Neural cell (in vitro differentiated cells): ENCODE data around the gene SH3TC1. TPM values are rescaled to one million over a fixed set of nuclear protein-coding genes. Genes with fewer than 3 reads are reported as not detected.

Source experiments
- H2AFZ ChIP-seq: fragments of 200-600, 300-800 bp; sonication (generic), shearing (Covaris generic); 2 replicates; pipeline ENCODE4 v1.6.0; 2014; ENCODE audit warnings: low read depth, mild to moderate bottlenecking, antibody characterized with exemption, low read length, moderate library complexity
- H3F3A ChIP-seq: fragments of 200-600 bp; shearing (Covaris generic); 2 replicates; pipeline ENCODE4 v1.6.1; 2016; ENCODE audit warnings: mild to moderate bottlenecking, moderate library complexity, mixed read lengths, antibody characterized with exemption, low read length; ENCODE audit not compliant: insufficient read depth, poor library complexity, severe bottlenecking
- H3K27ac ChIP-seq: fragments of 200-600, 300-800 bp; sonication (generic), shearing (Covaris generic); 2 replicates; pipeline ENCODE4 v1.5.1; 2014; ENCODE audit warnings: mild to moderate bottlenecking, low read length, moderate library complexity
- H3K27me3 ChIP-seq: fragments of 300-800, 200-600 bp; sonication (generic), shearing (Covaris generic); 2 replicates; pipeline ENCODE4 v1.6.0; 2014; ENCODE audit warnings: mild to moderate bottlenecking, low read depth, low read length, moderate library complexity; ENCODE audit not compliant: insufficient read depth
- H3K36me3 ChIP-seq: fragments of 300-800, 200-600 bp; sonication (generic), shearing (Covaris generic); 2 replicates; pipeline ENCODE4 v1.5.1; 2014; ENCODE audit warnings: mild to moderate bottlenecking, antibody characterized with exemption, low read length, moderate library complexity; ENCODE audit not compliant: insufficient read depth
- H3K4me2 ChIP-seq: fragments of 300-800, 200-600 bp; sonication (generic), shearing (Covaris generic); 2 replicates; pipeline ENCODE4 v1.6.0; 2014; ENCODE audit warnings: mild to moderate bottlenecking, low read length
- H3K4me3 ChIP-seq: fragments of 300-800, 200-600 bp; sonication (generic), shearing (Covaris generic); 2 replicates; pipeline ENCODE4 v1.5.1; 2014; ENCODE audit warnings: mild to moderate bottlenecking, low read length, moderate library complexity
- H3K79me2 ChIP-seq: fragments of 200-600 bp; shearing (Covaris generic); replicated peaks from 2 replicates; pipeline ENCODE4 v1.6.0; 2014; ENCODE audit warnings: mild to moderate bottlenecking, low read length, moderate library complexity; ENCODE audit not compliant: insufficient read depth
- H3K9ac ChIP-seq: fragments of 300-800, 200-600 bp; sonication (generic), shearing (Covaris generic); 2 replicates; pipeline ENCODE4 v1.6.1; 2016; ENCODE audit warnings: mild to moderate bottlenecking, low read length, mixed read lengths
- H3K9me2 ChIP-seq: fragments of 200-600 bp; shearing (Covaris generic); 2 replicates; pipeline ENCODE4 v1.6.1; 2016; ENCODE audit warnings: mild to moderate bottlenecking, low read length, mixed read lengths; ENCODE audit not compliant: insufficient read depth
- H3K9me3 ChIP-seq: fragments of 200-600, 300-800 bp; sonication (generic), shearing (Covaris generic); 2 replicates; pipeline ENCODE4 v1.6.1; 2016; ENCODE audit warnings: mild to moderate bottlenecking, mixed run types, low read length, moderate library complexity, mixed read lengths
- H4K20me1 ChIP-seq: fragments of 200-600 bp; shearing (Covaris generic); 2 replicates; pipeline ENCODE4 v1.6.1; 2016; ENCODE audit warnings: mild to moderate bottlenecking, mixed run types; ENCODE audit not compliant: insufficient read depth
- EP300 ChIP-seq: fragments of 450-650 bp; conservative IDR thresholded peaks from 2 replicates; pipeline ENCODE4 v1.6.1; 2014; ENCODE audit warnings: antibody characterized with exemption, mild to moderate bottlenecking, moderate library complexity; ENCODE audit not compliant: poor library complexity, severe bottlenecking
- EZH2 ChIP-seq: fragments of 200-600, 300-800 bp; shearing (Covaris generic), sonication (generic); IDR thresholded peaks from 2 replicates; pipeline ENCODE4 v1.6.1; 2014; ENCODE audit warnings: antibody characterized with exemption, low read length, borderline replicate concordance, mild to moderate bottlenecking; ENCODE audit not compliant: insufficient read depth, poor library complexity, severe bottlenecking
- MXI1 ChIP-seq: fragments of 450-650 bp; conservative IDR thresholded peaks from 2 replicates; pipeline ENCODE4 v1.6.1; 2014; ENCODE audit warnings: antibody characterized with exemption, mild to moderate bottlenecking; ENCODE audit not compliant: poor library complexity, severe bottlenecking
- POLR2AphosphoS5 ChIP-seq: IDR thresholded peaks from 2 replicates; pipeline ENCODE4 v1.6.1; 2012
- RAD21 ChIP-seq: fragments of 450-650 bp; conservative IDR thresholded peaks from 2 replicates; pipeline ENCODE4 v1.6.1; 2014; ENCODE audit warnings: antibody characterized with exemption, mild to moderate bottlenecking, moderate library complexity
- SMC3 ChIP-seq: fragments of 450-650 bp; conservative IDR thresholded peaks from 2 replicates; pipeline ENCODE4 v1.6.1; 2014; ENCODE audit warnings: antibody characterized with exemption, mild to moderate bottlenecking, moderate library complexity; ENCODE audit not compliant: poor library complexity
- TAF1 ChIP-seq: IDR thresholded peaks from 2 replicates; pipeline ENCODE4 v1.6.1; 2012; ENCODE audit warnings: low read depth
- polyA plus RNA-seq: library from polyadenylated mRNA; depleted of rRNA; stranded (reverse); fragments of >200 nt; gene quantifications from 2 replicates; pipeline ENCODE4 v1.2.3, GENCODE V29; 2014
- TF ChIP-seq, protein P1 (sequence below): IDR thresholded peaks from 2 replicates; pipeline ENCODE4 v1.6.1; 2012; ENCODE audit warnings: borderline replicate concordance
- TF ChIP-seq, protein P2 (sequence below): fragments of 450-650 bp; IDR thresholded peaks from 2 replicates; pipeline ENCODE4 v1.5.1; 2014; ENCODE audit warnings: antibody characterized with exemption, mild to moderate bottlenecking, moderate library complexity; ENCODE audit not compliant: poor library complexity, severe bottlenecking

Gene SH3TC1
- polyA plus RNA-seq, 1 donor from 2014 or later, result not detected

DNA sequence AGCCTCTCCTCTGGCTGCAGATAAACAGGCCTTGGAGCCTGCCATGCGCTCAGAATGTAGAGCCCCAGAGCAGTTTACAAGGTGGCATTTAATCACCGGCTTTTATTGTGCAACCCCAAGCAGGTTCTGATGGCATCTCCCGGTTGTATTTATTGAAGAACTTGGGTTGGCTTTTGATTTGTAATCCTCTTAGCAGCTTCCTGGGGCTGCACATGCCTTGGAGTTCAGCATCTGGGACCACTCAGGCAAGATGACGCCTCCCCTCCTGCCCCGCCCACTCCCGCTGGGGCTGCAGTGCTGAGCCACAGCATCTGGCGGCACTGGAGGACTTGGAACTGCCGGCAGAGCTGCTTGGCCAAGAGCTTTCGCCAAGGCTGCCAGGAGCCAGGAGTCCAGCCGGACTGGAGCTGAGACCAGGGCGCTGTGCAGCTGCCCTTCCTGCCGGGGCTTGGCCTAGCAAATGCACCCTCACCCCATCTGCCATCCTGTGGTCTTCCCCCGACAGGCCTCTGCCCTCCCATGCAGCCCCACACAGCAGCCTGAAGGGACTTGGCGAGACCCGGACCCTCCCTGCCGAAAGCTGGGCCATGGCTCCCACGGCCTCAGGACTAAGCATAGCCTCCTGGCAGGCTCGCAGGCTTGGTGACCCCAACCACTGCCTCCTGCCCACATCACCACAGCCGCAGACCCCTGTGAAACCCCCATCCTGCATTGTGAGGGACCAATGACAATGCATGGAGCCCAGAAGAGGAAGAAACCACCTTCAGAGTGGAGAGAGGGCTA lies 75.9 kb downstream of the SH3TC1 start:
- Histone ChIP-seq H3K36me3 (no peaks in the 10 kb centered on the region), H3K9me3 (no peaks in the 10 kb centered on the region), H4K20me1 (no peaks in the 10 kb centered on the region), H3K79me2 (no peaks in the 10 kb centered on the region), H3K27me3 (peaks cover 19% of the 10 kb centered on the region), H3K9me2 (no peaks in the 10 kb centered on the region), H3F3A (no peaks in the 10 kb centered on the region), H3K4me3 (no peak overlapping the region), H3K27ac (no peak overlapping the region), H3K9ac (no peak overlapping the region), H2AFZ (no peak overlapping the region), H3K4me2 (no peak overlapping the region)
- TF ChIP-seq RAD21 (no peak), POLR2AphosphoS5 (no peak), SMC3 (no peak), EP300 (no peak), MXI1 (no peak), TAF1 (no peak), EZH2 (no peak)
- TF ChIP-seq, protein P1, sequence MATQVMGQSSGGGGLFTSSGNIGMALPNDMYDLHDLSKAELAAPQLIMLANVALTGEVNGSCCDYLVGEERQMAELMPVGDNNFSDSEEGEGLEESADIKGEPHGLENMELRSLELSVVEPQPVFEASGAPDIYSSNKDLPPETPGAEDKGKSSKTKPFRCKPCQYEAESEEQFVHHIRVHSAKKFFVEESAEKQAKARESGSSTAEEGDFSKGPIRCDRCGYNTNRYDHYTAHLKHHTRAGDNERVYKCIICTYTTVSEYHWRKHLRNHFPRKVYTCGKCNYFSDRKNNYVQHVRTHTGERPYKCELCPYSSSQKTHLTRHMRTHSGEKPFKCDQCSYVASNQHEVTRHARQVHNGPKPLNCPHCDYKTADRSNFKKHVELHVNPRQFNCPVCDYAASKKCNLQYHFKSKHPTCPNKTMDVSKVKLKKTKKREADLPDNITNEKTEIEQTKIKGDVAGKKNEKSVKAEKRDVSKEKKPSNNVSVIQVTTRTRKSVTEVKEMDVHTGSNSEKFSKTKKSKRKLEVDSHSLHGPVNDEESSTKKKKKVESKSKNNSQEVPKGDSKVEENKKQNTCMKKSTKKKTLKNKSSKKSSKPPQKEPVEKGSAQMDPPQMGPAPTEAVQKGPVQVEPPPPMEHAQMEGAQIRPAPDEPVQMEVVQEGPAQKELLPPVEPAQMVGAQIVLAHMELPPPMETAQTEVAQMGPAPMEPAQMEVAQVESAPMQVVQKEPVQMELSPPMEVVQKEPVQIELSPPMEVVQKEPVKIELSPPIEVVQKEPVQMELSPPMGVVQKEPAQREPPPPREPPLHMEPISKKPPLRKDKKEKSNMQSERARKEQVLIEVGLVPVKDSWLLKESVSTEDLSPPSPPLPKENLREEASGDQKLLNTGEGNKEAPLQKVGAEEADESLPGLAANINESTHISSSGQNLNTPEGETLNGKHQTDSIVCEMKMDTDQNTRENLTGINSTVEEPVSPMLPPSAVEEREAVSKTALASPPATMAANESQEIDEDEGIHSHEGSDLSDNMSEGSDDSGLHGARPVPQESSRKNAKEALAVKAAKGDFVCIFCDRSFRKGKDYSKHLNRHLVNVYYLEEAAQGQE, result no peak
- TF ChIP-seq, protein P2, sequence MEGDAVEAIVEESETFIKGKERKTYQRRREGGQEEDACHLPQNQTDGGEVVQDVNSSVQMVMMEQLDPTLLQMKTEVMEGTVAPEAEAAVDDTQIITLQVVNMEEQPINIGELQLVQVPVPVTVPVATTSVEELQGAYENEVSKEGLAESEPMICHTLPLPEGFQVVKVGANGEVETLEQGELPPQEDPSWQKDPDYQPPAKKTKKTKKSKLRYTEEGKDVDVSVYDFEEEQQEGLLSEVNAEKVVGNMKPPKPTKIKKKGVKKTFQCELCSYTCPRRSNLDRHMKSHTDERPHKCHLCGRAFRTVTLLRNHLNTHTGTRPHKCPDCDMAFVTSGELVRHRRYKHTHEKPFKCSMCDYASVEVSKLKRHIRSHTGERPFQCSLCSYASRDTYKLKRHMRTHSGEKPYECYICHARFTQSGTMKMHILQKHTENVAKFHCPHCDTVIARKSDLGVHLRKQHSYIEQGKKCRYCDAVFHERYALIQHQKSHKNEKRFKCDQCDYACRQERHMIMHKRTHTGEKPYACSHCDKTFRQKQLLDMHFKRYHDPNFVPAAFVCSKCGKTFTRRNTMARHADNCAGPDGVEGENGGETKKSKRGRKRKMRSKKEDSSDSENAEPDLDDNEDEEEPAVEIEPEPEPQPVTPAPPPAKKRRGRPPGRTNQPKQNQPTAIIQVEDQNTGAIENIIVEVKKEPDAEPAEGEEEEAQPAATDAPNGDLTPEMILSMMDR, result no peak

DNA sequence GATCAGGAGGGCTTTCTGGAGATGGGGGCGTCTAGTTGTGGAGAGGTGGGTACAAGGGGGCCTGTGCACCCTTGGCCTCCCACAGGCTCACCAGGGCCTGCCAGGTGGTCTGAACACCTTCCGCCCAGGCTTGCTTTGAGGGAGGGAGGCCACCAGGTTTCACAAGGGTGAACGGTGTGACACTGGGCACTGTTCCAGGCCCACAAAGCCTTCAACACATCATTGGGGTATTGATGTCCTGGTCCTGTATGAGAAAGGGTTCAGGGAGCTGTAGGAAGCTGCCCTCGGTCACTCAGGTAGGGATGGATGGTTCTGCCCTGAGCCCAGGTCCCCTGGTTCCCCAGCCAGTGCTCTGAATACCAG lies 76.4 kb downstream of the SH3TC1 start:
- no peaks in the 10 kb centered on the region for H4K20me1 ChIP-seq
- no peaks in the 10 kb centered on the region for H3K79me2 ChIP-seq
- H3K9me2 ChIP-seq, result no peaks in the 10 kb centered on the region
- TF ChIP-seq POLR2AphosphoS5 (no peak), EP300 (no peak), SMC3 (no peak), TAF1 (no peak)
- TF ChIP-seq, protein P1, result no peak
- no peak overlapping the region for H3K4me3 ChIP-seq
- peaks cover 13% of the 10 kb centered on the region for H3K27me3 ChIP-seq
- H3K27ac ChIP-seq, result no peak overlapping the region
- H3K9me3 ChIP-seq, result no peaks in the 10 kb centered on the region
- H2AFZ ChIP-seq, result no peak overlapping the region
- H3K4me2 ChIP-seq, result no peak overlapping the region
- no peaks in the 10 kb centered on the region for H3K36me3 ChIP-seq
- H3F3A ChIP-seq, result no peaks in the 10 kb centered on the region
- H3K9ac ChIP-seq, result no peak overlapping the region
